A549 treated with AZD2906 at 1 μM for 4 hours (cell line): ENCODE data around the gene SUPT3H. TPM values are rescaled to one million over a fixed set of nuclear protein-coding genes. Genes with fewer than 3 reads are reported as not detected.

ENCODE experiments used
- total RNA-seq: library from RNA; stranded (reverse); fragments of 200-300 nt; extraction: Qiagen RNA extraction; gene quantifications from 5 replicates; pipeline ENCODE4 v1.2.3, GENCODE V29; 2022

SUPT3H gene
- total RNA-seq = 3.9 to 4.7 TPM (median 4.3 TPM) in 5 replicates

GRCh38 chr6:45377554-45378333, at the start of gene SUPT3H:
Gene SUPT3H, minus strand, starts transcription at chr6:45377934.

GRCh38 chr6:45327956-45328522, 49.7 kb downstream of the SUPT3H start, which contains the start of gene RUNX2:
Gene RUNX2, plus strand, starts transcription at chr6:45328330. Its CDS starts 397 bp downstream, at chr6:45328727.

Other genes with a start within 250 kb of the SUPT3H start
- 1.1 to 1.5 TPM (median 1.3 TPM) in 5 replicates for gene RUNX2, start 49.6 kb downstream of the SUPT3H start, total RNA-seq